Measurements from ENCODE around the gene TIAM1. TPM values are rescaled to one million over a fixed set of nuclear protein-coding genes. Genes with fewer than 3 reads are reported as not detected.

TIAM1 gene
- total RNA-seq, 6 donors from 2014 or later, result 13.4 to 32.1 (median 19.5) TPM

- 83 to 86% methylated on average over 4 of the region's 4 CpGs for WGBS, 2 donors
- Histone ChIP-seq H3K36me3 (no peaks in the 10 kb centered on the region), H3K27ac (no peak overlapping the region), H3K27me3 (no peaks in the 10 kb centered on the region), H3K4me3 (no peak overlapping the region), H3K9me3 (peaks cover 0 to 4% (median 0%) of the 10 kb centered on the region in 4 donors), H3K4me1 (no peaks in the 10 kb centered on the region)
- no peak for DNase-seq
- no peak for ATAC-seq (ENCODE audit: low FRiP score in 2 of 2)
- no peak for TF ChIP-seq POLR2A (IDR thresholded peaks at IDR 0.05)
- TF ChIP-seq EP300 (IDR thresholded peaks at IDR 0.05), result no peak
- no peak for TF ChIP-seq POLR2AphosphoS5 (IDR thresholded peaks at IDR 0.05)
- no peak for TF ChIP-seq CTCF (IDR thresholded peaks at IDR 0.05)
These were observed 20.3 kb upstream of the TIAM1 start for GRCh38 chr21:31364253-31364945.

DNA sequence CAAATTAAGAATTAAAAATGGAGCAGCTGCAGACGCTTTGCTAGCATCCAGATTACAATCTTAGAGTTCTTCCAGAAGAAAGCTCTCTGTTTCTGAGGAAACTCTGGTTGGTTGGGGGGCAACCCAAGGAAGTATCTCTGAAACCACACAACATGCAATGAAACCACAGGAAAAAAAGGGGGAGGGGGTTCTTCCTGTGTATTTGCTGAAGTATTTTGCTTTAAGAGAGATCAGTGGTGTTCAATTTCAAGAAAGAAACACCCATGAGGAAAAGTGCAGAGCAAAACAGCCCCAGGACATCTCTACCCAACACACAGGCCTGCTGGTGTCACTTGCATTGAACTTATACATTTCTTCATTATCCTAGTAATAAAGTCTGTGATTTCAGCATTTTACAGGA lies 19.7 kb upstream of the TIAM1 start:
- Histone ChIP-seq H3K4me3 (no peak overlapping the region), H3K4me1 (no peaks in the 10 kb centered on the region), H3K27ac (no peak overlapping the region), H3K9me3 (peaks cover 0 to 4% (median 0%) of the 10 kb centered on the region in 4 donors), H3K36me3 (no peaks in the 10 kb centered on the region), H3K27me3 (no peaks in the 10 kb centered on the region)
- no peak for DNase-seq
- TF ChIP-seq CTCF (IDR thresholded peaks at IDR 0.05), result no peak
- TF ChIP-seq EP300 (IDR thresholded peaks at IDR 0.05), result no peak
- no peak for TF ChIP-seq POLR2AphosphoS5 (IDR thresholded peaks at IDR 0.05)
- TF ChIP-seq POLR2A (IDR thresholded peaks at IDR 0.05), result no peak
- WGBS, 2 donors, result 60 to 67% methylated on average over 1 of the region's 1 CpG
- no peak for ATAC-seq (ENCODE audit: low FRiP score in 2 of 2)

- H3K4me3 ChIP-seq, result no peak overlapping the region
- TF ChIP-seq EP300 (IDR thresholded peaks at IDR 0.05) (no peak), CTCF (IDR thresholded peaks at IDR 0.05) (no peak), POLR2A (IDR thresholded peaks at IDR 0.05) (no peak), POLR2AphosphoS5 (IDR thresholded peaks at IDR 0.05) (no peak)
- no peaks in the 10 kb centered on the region for H3K36me3 ChIP-seq
- ATAC-seq (ENCODE audit: low FRiP score in 2 of 2) (no peak), DNase-seq (no peak)
- no peaks in the 10 kb centered on the region for H3K27me3 ChIP-seq
- peaks cover 0 to 4% (median 0%) of the 10 kb centered on the region in 4 donors for H3K9me3 ChIP-seq
- no peak overlapping the region for H3K27ac ChIP-seq
- no peaks in the 10 kb centered on the region for H3K4me1 ChIP-seq
These were observed 16.7 kb upstream of the TIAM1 start for GRCh38 chr21:31360717-31361116.

DNA sequence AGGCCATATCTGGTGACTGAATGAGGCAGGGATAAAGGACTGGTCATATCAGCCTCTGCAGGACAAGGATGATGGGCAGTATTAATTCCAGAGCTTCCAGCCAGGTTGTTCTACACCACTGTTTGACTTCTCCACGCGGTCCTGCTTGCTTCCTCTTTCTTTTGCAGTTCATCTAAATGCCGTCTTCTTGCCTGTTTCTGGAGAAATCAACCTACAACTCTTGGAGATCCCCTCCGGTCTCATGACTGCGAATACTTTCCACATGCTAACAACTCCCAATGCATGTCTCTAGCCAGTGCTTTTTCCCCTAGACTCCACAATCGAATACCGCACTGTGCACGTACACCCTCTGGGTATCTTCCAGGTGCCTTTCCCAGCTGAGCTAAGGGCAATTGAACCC lies 14.1 kb upstream of the TIAM1 start:
- no peak for TF ChIP-seq CTCF (IDR thresholded peaks at IDR 0.05)
- no peak for TF ChIP-seq EP300 (IDR thresholded peaks at IDR 0.05)
- TF ChIP-seq POLR2A (IDR thresholded peaks at IDR 0.05), result no peak
- TF ChIP-seq POLR2AphosphoS5 (IDR thresholded peaks at IDR 0.05), result no peak
- Histone ChIP-seq H3K36me3 (no peaks in the 10 kb centered on the region), H3K9me3 (peaks cover 0 to 4% (median 0%) of the 10 kb centered on the region in 4 donors), H3K27me3 (no peaks in the 10 kb centered on the region), H3K4me3 (no peak overlapping the region), H3K27ac (no peak overlapping the region), H3K4me1 (no peaks in the 10 kb centered on the region)
- DNase-seq, result no peak
- ATAC-seq (ENCODE audit: low FRiP score in 2 of 2), result no peak
- 91% methylated on average over 8 of the region's 8 CpGs for WGBS, 2 donors

DNA sequence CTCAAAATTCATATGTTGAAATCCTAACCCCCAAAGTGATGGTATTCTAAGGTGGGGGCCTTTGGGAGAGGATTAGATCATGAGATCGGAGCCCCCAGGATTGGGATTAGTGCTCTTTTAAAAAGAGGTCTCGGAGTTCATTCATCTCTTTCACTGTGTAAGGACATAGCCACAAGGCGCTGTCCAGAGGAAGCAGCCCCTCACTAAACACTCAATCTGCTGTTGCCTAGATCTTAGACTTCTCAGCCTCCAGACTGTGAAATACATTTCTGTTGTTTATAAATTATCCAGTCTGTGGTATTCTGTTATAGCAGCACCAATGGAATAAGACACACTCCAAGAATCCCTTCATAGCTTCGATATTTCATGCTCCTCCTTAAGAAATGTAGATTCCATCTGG lies 12.4 kb upstream of the TIAM1 start:
- Histone ChIP-seq H3K4me1 (no peaks in the 10 kb centered on the region), H3K27ac (no peak overlapping the region), H3K36me3 (no peaks in the 10 kb centered on the region), H3K9me3 (peaks cover 0 to 4% (median 0%) of the 10 kb centered on the region in 4 donors), H3K4me3 (no peak overlapping the region), H3K27me3 (no peaks in the 10 kb centered on the region)
- DNase-seq (no peak), ATAC-seq (ENCODE audit: low FRiP score in 2 of 2) (no peak)
- WGBS, 2 donors, result 85 to 89% methylated on average over 4 of the region's 4 CpGs
- no peak for TF ChIP-seq CTCF (IDR thresholded peaks at IDR 0.05)
- no peak for TF ChIP-seq EP300 (IDR thresholded peaks at IDR 0.05)
- TF ChIP-seq POLR2A (IDR thresholded peaks at IDR 0.05), result no peak
